Mononuclear cell (primary cell): ENCODE results near the gene ESYT1. TPM values are rescaled to one million over a fixed set of nuclear protein-coding genes. Genes with fewer than 3 reads are reported as not detected.
A peak's percentile ranks its signal among the peaks of the same experiment; 100 is the strongest.

ENCODE experiments used
- H3K27me3 ChIP-seq: 2 replicates; pipeline ENCODE4 v1.6.0; 2011; ENCODE audit warnings: low read length, control low read depth; ENCODE audit not compliant: insufficient read depth
- H3K4me1 ChIP-seq: 2 replicates; pipeline ENCODE4 v1.5.1; 2011; ENCODE audit warnings: mild to moderate bottlenecking, low read length, control low read depth; ENCODE audit not compliant: insufficient read depth
- H3K4me3 ChIP-seq: 2 replicates; pipeline ENCODE4 v1.5.1; 2011; ENCODE audit warnings: mild to moderate bottlenecking, low read length, moderate library complexity
- H3K9me3 ChIP-seq: 2 replicates; pipeline ENCODE4 v1.5.1; 2011; ENCODE audit warnings: low read depth, mild to moderate bottlenecking, control low read depth, low read length
- total RNA-seq: library from RNA; depleted of rRNA; stranded (reverse); fragments of >200 nt; gene quantifications from one replicate; pipeline ENCODE4 v1.2.3, GENCODE V29; 2012

The ESYT1 gene
- total RNA-seq, 1 donor = 62.1 TPM

DNA sequence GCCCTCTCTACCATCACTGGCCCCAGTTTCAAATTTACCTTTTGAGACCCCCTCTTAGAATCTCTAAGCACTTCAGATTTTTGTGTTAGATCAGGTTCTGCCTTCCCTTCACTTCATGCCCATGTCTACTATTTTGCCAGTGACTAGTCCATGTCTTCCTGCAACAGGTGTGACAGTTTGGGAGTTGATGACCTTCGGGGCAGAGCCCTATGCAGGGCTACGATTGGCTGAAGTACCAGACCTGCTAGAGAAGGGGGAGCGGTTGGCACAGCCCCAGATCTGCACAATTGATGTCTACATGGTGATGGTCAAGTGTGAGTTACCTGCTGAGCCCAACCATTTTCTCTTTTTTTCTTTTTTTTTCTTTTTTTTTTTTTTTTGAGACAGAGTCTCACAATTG is 29.5 kb upstream of the ESYT1 start:
- H3K4me1 ChIP-seq = peaks cover 18% of the 10 kb centered on the region
- no peaks in the 10 kb centered on the region for H3K27me3 ChIP-seq
- no peak overlapping the region for H3K4me3 ChIP-seq
- H3K9me3 ChIP-seq = no peaks in the 10 kb centered on the region

DNA sequence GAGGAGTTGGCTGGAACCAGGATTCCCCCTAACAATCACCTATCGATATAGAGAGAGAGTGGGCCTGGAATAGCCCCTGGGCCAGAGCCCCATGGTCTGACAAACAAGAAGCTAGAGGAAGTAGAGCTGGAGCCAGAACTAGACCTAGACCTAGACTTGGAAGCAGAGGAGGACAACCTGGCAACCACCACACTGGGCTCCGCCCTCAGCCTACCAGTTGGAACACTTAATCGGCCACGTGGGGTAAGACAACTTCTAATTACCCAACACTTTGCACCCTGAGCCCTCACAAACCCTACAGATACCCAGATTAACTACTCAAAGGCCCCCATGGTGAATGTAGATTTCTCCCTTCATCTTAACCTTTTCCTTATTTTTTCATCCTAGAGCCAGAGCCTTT is 28.3 kb upstream of the ESYT1 start:
- H3K27me3 ChIP-seq = no peaks in the 10 kb centered on the region

GRCh38 chr12:56101045-56101444 is 27.0 kb upstream of the ESYT1 start:
- Histone ChIP-seq H3K9me3 (no peaks in the 10 kb centered on the region), H3K27me3 (no peaks in the 10 kb centered on the region), H3K4me3 (no peak overlapping the region), H3K4me1 (peaks cover 33% of the 10 kb centered on the region)

More for the DNA sequence above, 28.3 kb upstream of the ESYT1 start:
- Histone ChIP-seq H3K4me3 (no peak overlapping the region), H3K9me3 (no peaks in the 10 kb centered on the region), H3K4me1 (peaks cover 21% of the 10 kb centered on the region)

DNA sequence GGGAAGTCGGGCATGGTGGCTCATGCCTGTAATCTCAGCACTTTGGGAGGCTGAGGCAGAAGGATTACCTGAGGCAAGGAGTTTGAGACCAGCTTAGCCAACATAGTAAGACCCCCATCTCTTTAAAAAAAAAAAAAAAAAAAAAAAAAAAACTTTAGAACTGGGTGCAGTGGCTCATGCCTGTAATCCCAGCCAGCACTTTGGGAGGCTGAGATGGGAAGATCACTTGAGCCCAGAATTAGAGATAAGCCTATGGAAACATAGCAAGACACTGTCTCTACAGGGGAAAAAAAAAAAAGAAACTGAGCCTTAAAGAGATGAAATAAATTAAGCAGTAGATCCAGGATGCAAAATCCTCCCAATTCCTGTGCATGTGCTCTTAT is 25.4 kb upstream of the ESYT1 start:
- Histone ChIP-seq H3K27me3 (no peaks in the 10 kb centered on the region), H3K4me3 (no peak overlapping the region), H3K4me1 (peaks cover 38% of the 10 kb centered on the region), H3K9me3 (no peaks in the 10 kb centered on the region)

DNA sequence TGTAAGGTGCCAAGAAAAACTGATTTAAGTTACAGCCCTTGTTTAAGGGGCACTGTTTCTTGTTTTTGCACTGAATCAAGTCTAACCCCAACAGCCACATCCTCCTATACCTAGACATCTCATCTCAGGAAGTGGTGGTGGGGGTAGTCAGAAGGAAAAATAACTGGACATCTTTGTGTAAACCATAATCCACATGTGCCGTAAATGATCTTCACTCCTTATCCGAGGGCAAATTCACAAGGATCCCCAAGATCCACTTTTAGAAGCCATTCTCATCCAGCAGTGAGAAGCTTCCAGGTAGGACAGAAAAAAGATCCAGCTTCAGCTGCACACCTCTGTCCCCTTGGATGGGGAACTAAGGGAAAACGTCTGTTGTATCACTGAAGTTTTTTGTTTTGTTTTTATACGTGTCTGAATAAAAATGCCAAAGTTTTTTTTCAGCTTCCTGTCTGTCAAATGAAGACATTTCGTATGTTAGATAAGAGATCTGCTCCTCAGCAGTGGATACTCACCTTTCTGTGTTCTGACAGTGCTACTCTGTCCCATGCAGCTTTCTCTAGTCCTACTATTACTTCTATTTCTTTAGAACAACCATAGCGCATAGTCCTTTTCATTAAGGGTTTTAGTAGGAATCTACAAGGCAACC is 24.9 kb upstream of the ESYT1 start:
- Histone ChIP-seq H3K4me3 (no peak overlapping the region), H3K9me3 (no peaks in the 10 kb centered on the region), H3K4me1 (peaks cover 38% of the 10 kb centered on the region), H3K27me3 (no peaks in the 10 kb centered on the region)

GRCh38 chr12:56103823-56104108 is 24.3 kb upstream of the ESYT1 start:
- Histone ChIP-seq H3K4me3 (peak overlapping the region; percentile 75), H3K9me3 (no peaks in the 10 kb centered on the region), H3K4me1 (peaks cover 38% of the 10 kb centered on the region), H3K27me3 (no peaks in the 10 kb centered on the region)

- Histone ChIP-seq H3K4me1 (peaks cover 38% of the 10 kb centered on the region), H3K27me3 (no peaks in the 10 kb centered on the region), H3K4me3 (peak within 1 kb of the TSS; percentile 75), H3K9me3 (no peaks in the 10 kb centered on the region)
These were observed 23.8 kb upstream of the ESYT1 start, which contains the start of gene PA2G4 for GRCh38 chr12:56104109-56104814. Gene PA2G4, plus strand, starts transcription at chr12:56104559. Its CDS starts 179 bp downstream, at chr12:56104738.

DNA sequence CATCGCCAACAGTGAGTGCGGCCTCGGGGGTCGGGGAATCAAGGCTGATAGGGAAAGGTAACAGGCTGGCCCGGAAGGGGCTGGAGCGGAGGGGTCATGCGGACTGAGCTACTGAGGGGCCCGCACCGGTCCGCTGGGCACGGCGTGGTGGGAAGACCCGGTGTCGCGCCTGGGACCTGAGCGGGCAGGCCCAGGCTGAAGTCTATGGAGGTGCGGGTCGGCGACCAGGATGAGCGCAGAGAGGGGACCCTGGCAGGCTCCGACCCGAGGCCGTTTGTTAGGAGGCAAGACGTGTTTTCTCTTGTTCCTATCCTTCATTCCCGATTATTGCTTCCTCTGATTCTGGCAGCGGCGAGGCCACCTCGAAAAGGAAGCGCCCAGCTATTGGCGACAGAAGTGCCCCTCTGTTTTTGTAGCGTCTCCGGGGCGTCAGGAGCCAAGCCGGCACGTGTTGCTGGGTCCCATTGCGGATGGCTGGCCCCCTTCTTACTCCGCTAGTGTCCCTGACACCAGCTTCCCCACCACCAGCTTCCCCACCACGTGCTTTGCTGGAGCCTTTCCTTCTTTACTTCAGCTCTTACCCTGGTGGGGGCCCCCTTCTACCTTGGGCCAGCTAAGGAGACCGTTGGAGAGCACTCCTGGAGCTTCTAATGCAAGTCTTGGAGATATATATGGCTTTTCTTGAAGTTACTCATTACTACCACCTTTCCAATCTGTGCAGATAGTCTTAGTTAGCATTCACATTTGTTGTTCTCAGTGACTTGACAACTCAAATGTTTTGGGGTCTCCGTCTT is 23.1 kb upstream of the ESYT1 start:
- Histone ChIP-seq H3K4me1 (peaks cover 38% of the 10 kb centered on the region), H3K9me3 (no peaks in the 10 kb centered on the region), H3K4me3 (peak overlapping the region; percentile 75), H3K27me3 (no peaks in the 10 kb centered on the region)

DNA sequence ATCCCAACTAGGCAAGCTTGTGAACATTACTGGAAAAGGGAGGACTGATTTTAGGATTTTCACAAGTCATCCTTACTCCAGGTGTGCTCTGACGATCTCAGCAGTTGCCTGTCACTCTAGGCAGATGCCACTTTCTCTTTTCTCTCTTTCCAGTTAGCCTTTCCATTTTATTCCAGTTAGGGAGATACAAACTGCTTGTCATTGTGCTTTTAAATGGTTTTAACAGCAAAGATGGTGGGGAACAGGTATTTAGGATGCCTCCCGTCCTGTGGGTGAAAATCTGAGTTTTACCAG is 22.5 kb upstream of the ESYT1 start:
- no peaks in the 10 kb centered on the region for H3K27me3 ChIP-seq
- H3K4me3 ChIP-seq = peak overlapping the region; percentile 75
- peaks cover 38% of the 10 kb centered on the region for H3K4me1 ChIP-seq
- H3K9me3 ChIP-seq = no peaks in the 10 kb centered on the region

GRCh38 chr12:56107242-56107641 is 20.8 kb upstream of the ESYT1 start:
- H3K9me3 ChIP-seq = no peaks in the 10 kb centered on the region
- no peak overlapping the region for H3K4me3 ChIP-seq
- H3K4me1 ChIP-seq = peaks cover 34% of the 10 kb centered on the region
- H3K27me3 ChIP-seq = no peaks in the 10 kb centered on the region

- Histone ChIP-seq H3K4me1 (peaks cover 14% of the 10 kb centered on the region), H3K9me3 (no peaks in the 10 kb centered on the region), H3K27me3 (no peaks in the 10 kb centered on the region), H3K4me3 (no peak overlapping the region)
These were observed 17.5 kb upstream of the ESYT1 start for GRCh38 chr12:56110571-56110970.

DNA sequence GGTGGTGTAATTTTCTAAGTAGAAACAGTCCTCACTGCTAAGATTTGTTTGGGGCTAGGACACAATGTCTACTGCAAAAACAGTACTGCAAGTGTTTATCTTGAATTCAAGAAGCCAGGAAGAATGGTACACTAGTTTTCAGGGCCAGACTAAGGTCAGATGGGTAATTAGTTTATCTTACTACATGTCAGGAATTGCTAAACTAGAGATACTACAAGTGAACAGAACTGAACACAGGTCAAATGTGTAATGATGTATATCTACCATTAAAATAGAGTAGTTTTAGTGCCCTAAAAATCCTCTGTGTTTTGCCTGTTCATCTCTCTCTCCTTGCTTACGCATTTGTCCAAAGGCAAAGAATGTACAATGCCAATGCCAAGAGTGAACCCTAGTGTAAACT is 14.0 kb upstream of the ESYT1 start:
- H3K9me3 ChIP-seq = no peaks in the 10 kb centered on the region
- no peaks in the 10 kb centered on the region for H3K27me3 ChIP-seq
- H3K4me3 ChIP-seq = no peak overlapping the region
- peaks cover 26% of the 10 kb centered on the region for H3K4me1 ChIP-seq

GRCh38 chr12:56115329-56115728 is 12.7 kb upstream of the ESYT1 start:
- H3K9me3 ChIP-seq = no peaks in the 10 kb centered on the region
- H3K4me1 ChIP-seq = peaks cover 35% of the 10 kb centered on the region
- no peaks in the 10 kb centered on the region for H3K27me3 ChIP-seq
- peak overlapping the region; percentile 91 for H3K4me3 ChIP-seq

GRCh38 chr12:56116267-56117081 is 11.6 kb upstream of the ESYT1 start, which contains the start of gene RPL41:
Gene RPL41, plus strand, starts transcription at chr12:56116633.
- Histone ChIP-seq H3K4me3 (peak within 1 kb of the TSS; percentile 91), H3K27me3 (no peaks in the 10 kb centered on the region), H3K9me3 (no peaks in the 10 kb centered on the region), H3K4me1 (peaks cover 35% of the 10 kb centered on the region)
